HCT116 (cell line): ENCODE results near the gene LACRT. TPM values are rescaled to one million over a fixed set of nuclear protein-coding genes. Genes with fewer than 3 reads are reported as not detected.

Experiments
- ATAC-seq: fragments of 200-7000 bp; cut with Tn5 transposase; 2 replicates; pipeline ENCODE4 v1.9.1; 2020; ENCODE audit warnings: mild to moderate bottlenecking, moderate library complexity
- BruUV-seq: library from RNA; stranded (reverse); fragments of 400-500 nt; replicated peaks from 2 replicates; lab custom pipeline; 2021; lab: Mats Ljungman, UMichigan
- CTCF ChIA-PET: fragments of 300-600 bp; sonication (Branson Sonifier 250); formaldehyde crosslinking; loops from one replicate; lab custom pipeline; 2021; ENCODE audit warnings: antibody characterized with exemption; lab: Charles Lee
- POLR2A ChIA-PET: fragments of 300-600, 350-600 bp; sonication (Branson Sonifier 250); formaldehyde crosslinking; loops from one replicate; lab custom pipeline; 2021; ENCODE audit warnings: antibody characterized with exemption; lab: Charles Lee
- RAD21 ChIA-PET, 2 experiments: fragments of 300-600 bp; sonication (Branson Sonifier 250); formaldehyde crosslinking; loops; one replicate each; lab custom pipeline; 2023; ENCODE audit warnings: low total read pairs in 2 of 2; ENCODE audit not compliant: uncharacterized antibody in 2 of 2, unreplicated experiment in 2 of 2, low non-redundant PET in 1 of 2; lab: Charles Lee
- DNase-seq: peaks from one replicate; pipeline ENCODE4 v3.0.0-alpha.2; 2010; ENCODE audit warnings: low read depth, low spot score
- H2AFZ ChIP-seq: fragments of 200-600 bp; shearing (Covaris generic), sonication (generic); 2 replicates; pipeline ENCODE4 v1.6.1; 2017; ENCODE audit warnings: low read depth, mixed run types, mixed read lengths, antibody characterized with exemption, low read length; ENCODE audit not compliant: poor library complexity, severe bottlenecking
- H3K27ac ChIP-seq: 2 replicates; pipeline ENCODE4 v1.5.1; 2012; ENCODE audit warnings: low read depth, low read length
- H3K27me3 ChIP-seq: fragments of 200-600 bp; sonication (generic); 2 replicates; pipeline ENCODE4 v1.6.1; 2016; ENCODE audit warnings: mixed run types, low read length, mixed read lengths; ENCODE audit not compliant: insufficient read depth
- H3K36me3 ChIP-seq, 2 experiments: fragments of 200-500 bp in 1 of 2; fragments of 200-600 bp in 1 of 2; sonication (Bioruptor generic) in 1 of 2; sonication (generic) in 1 of 2; 2 replicates each; pipeline versions ENCODE4 v1.5.1 to v1.6.1; 2014 to 2016; ENCODE audit warnings: low read length in 2 of 2, inconsistent platforms in 1 of 2, mixed read lengths in 1 of 2, mixed run types in 1 of 2; ENCODE audit not compliant: insufficient read depth in 2 of 2, control insufficient read depth in 1 of 2
- H3K4me1 ChIP-seq, 2 experiments: fragments of 200-600 bp in 1 of 2; sonication (generic) in 1 of 2; 2 replicates each; pipeline versions ENCODE4 v1.5.1 to v1.6.1; 2012 to 2017; ENCODE audit warnings: low read length in 2 of 2, inconsistent platforms in 1 of 2, mild to moderate bottlenecking in 1 of 2, mixed read lengths in 1 of 2, mixed run types in 1 of 2, moderate library complexity in 1 of 2; ENCODE audit not compliant: insufficient read depth in 2 of 2, control insufficient read depth in 1 of 2
- H3K4me2 ChIP-seq: fragments of 200-600 bp; sonication (generic); 2 replicates; pipeline ENCODE4 v1.6.1; 2017; ENCODE audit warnings: mixed run types, low read length, mixed read lengths
- H3K4me3 ChIP-seq, 2 experiments: fragments of 200-600 bp in 1 of 2; sonication (generic) in 1 of 2; replicated peaks in 1 of 2; 2 replicates each; pipeline ENCODE4 v1.5.1; 2011 to 2016; ENCODE audit warnings: low read length in 2 of 2, control low read depth in 1 of 2, low read depth in 1 of 2, mild to moderate bottlenecking in 1 of 2, mixed read lengths in 1 of 2, mixed run types in 1 of 2
- H3K79me2 ChIP-seq: fragments of 200-600 bp; sonication (generic); 2 replicates; pipeline ENCODE4 v1.6.1; 2017; ENCODE audit warnings: mild to moderate bottlenecking, mixed run types, low read length, moderate library complexity, mixed read lengths; ENCODE audit not compliant: insufficient read depth
- H3K9ac ChIP-seq: fragments of 200-600 bp; sonication (generic); 2 replicates; pipeline ENCODE4 v1.6.1; 2016; ENCODE audit warnings: low read length, mixed read lengths
- H3K9me2 ChIP-seq: fragments of 200-600 bp; sonication (generic), shearing (Covaris generic); 2 replicates; pipeline ENCODE4 v1.6.1; 2017; ENCODE audit warnings: mixed run types, mild to moderate bottlenecking, moderate library complexity; ENCODE audit not compliant: insufficient read depth
- H3K9me3 ChIP-seq, 2 experiments: fragments of 200-500 bp in 1 of 2; fragments of 200-600 bp in 1 of 2; sonication (Bioruptor generic) in 1 of 2; sonication (generic) in 1 of 2; 2 replicates each; pipeline ENCODE4 v1.6.1; 2014 to 2017; ENCODE audit warnings: low read length in 2 of 2, mixed read lengths in 2 of 2, inconsistent platforms in 1 of 2, low read depth in 1 of 2, mild to moderate bottlenecking in 1 of 2, mixed run types in 1 of 2, moderate library complexity in 1 of 2; ENCODE audit not compliant: control insufficient read depth in 1 of 2, insufficient read depth in 1 of 2
- H4K20me1 ChIP-seq: fragments of 200-600 bp; sonication (generic), shearing (Covaris generic); 2 replicates; pipeline ENCODE4 v1.6.1; 2017; ENCODE audit warnings: mixed run types, mild to moderate bottlenecking, moderate library complexity; ENCODE audit not compliant: insufficient read depth
- MAX ChIP-seq: IDR thresholded peaks from 2 replicates; pipeline ENCODE4 v1.6.1; 2012
- RAD21 ChIP-seq: IDR thresholded peaks from 2 replicates; pipeline ENCODE4 v1.6.1; 2012; ENCODE audit warnings: low read depth, mild to moderate bottlenecking
- intact Hi-C: fragments of 100-400 bp; cut with micrococcal nuclease; formaldehyde crosslinking; loops from 2 replicates; pipeline ENCODE4 v1.10.0; 2022
- total RNA-seq: library from RNA; stranded (reverse); gene quantifications from one replicate; pipeline ENCODE4 v1.2.1, GENCODE V29; 2021; ENCODE audit not compliant: unreplicated experiment
- TF ChIP-seq, protein P1 (sequence below), 3 experiments: fragments of 200-600 bp in 1 of 3; sonication (generic) in 1 of 3; IDR thresholded peaks in 2 of 3; conservative IDR thresholded peaks in 1 of 3; 2 replicates each; pipeline ENCODE4 v1.5.1; 2012 to 2017; ENCODE audit warnings: low read depth in 2 of 3, low read length in 2 of 3, antibody characterized with exemption in 1 of 3, borderline replicate concordance in 1 of 3, control low read depth in 1 of 3, mild to moderate bottlenecking in 1 of 3, mixed read lengths in 1 of 3, mixed run types in 1 of 3, moderate library complexity in 1 of 3; ENCODE audit not compliant: insufficient read depth in 1 of 3

LACRT gene
- total RNA-seq, 1 experiment from 2014 or later = not detected

DNA sequence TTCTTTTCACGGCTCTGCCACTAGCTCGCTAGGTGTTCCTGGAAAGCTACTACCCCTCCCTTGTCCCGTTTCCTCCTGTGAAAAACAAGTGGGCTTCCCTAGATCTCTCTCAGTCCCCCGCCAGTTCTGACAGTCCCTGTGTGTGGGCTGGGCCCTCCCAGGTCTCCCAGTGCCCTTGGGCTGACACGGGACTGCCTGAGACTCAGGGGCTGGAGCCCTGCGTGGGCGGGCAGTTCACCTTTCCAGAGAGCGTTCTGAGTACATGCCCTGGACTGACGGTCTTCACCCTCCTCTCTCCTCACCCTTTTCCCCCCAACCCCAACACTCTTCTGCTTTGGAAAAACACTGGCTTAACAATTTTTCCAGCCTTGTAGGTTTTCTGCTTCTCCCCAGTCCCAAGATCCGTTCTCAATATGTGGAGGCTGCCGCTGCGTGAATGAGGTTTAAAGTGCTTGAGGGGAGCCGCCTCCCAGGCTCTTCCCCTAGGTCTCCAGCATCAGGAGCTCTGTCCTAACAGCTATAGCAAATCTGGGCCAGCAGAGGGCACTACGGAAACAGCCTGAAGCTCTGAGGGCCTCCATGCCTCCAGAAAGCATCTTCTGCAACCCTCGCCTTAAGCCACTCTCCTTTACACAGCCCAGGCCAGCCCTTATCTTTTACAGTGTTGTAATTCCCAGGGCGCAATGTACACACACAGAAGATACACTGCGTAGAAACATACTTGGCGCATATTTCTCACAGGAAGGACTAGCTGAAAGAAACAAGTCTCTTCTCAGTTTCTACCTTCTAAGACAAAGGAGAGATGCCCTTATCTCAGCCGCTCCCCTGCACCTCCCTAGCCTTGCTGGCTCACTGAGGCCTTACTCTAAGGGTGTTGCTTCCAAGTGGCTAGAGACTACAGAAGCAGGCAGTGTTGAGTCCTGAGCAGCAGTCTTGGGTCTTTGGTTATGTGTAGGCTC, 23.9 kb upstream of the LACRT start:
- RAD21 ChIA-PET = interaction anchor here in 1 of 2 experiments (0.9 kb wide), 1 partner anchor 62 kb away, joined by 3 read pairs; no protein-coding TSS in a partner anchor
- TF ChIP-seq RAD21 (peak; percentile 41; the same call in 1 of the 2 replicates), MAX (no peak)
- TF ChIP-seq, protein P1, sequence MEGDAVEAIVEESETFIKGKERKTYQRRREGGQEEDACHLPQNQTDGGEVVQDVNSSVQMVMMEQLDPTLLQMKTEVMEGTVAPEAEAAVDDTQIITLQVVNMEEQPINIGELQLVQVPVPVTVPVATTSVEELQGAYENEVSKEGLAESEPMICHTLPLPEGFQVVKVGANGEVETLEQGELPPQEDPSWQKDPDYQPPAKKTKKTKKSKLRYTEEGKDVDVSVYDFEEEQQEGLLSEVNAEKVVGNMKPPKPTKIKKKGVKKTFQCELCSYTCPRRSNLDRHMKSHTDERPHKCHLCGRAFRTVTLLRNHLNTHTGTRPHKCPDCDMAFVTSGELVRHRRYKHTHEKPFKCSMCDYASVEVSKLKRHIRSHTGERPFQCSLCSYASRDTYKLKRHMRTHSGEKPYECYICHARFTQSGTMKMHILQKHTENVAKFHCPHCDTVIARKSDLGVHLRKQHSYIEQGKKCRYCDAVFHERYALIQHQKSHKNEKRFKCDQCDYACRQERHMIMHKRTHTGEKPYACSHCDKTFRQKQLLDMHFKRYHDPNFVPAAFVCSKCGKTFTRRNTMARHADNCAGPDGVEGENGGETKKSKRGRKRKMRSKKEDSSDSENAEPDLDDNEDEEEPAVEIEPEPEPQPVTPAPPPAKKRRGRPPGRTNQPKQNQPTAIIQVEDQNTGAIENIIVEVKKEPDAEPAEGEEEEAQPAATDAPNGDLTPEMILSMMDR (IDR thresholded peaks at IDR 0.05 in 2 of 3, conservative IDR thresholded peaks at IDR 0.05 in 1 of 3; ENCODE audit: borderline replicate concordance in 1 of 3, insufficient read depth in 1 of 3, low read depth in 2 of 3, low read length in 2 of 3) = peak; percentile 44 to 88 (median 80); a peak in 5 of 6 replicates
- H4K20me1 ChIP-seq = no peaks in the 10 kb centered on the region
- no peaks in the 10 kb centered on the region for H3K79me2 ChIP-seq
- peak overlapping the region; percentile 13 for H2AFZ ChIP-seq
- CTCF ChIA-PET = interaction anchor here (0.6 to 2.7 kb wide), 26 partner anchors 9 to 131 kb away, joined by 3 to 23 read pairs (median 4); no protein-coding TSS in a partner anchor
- H3K27ac ChIP-seq = no peak overlapping the region
- no peaks in the 10 kb centered on the region for H3K27me3 ChIP-seq
- H3K4me1 ChIP-seq = peaks cover 0 to 8% of the 10 kb centered on the region in 2 experiments; a peak in 2 of 4 replicates
- peak; percentile 100 for ATAC-seq
- no peaks in the 10 kb centered on the region for H3K36me3 ChIP-seq
- no peaks in the 10 kb centered on the region for H3K9me2 ChIP-seq
- intact Hi-C loops = no loop called here
- DNase-seq = peak; percentile 60
- POLR2A ChIA-PET = interaction anchor here (1.0 kb wide), 1 partner anchor 1160 kb away, joined by 3 read pairs; the partner anchor contains the start of gene ORMDL2
- peak overlapping the region; percentile 32 for H3K4me2 ChIP-seq
- 0 out of 4 replicates have a peak overlapping the region, but pooled peaks of 1 of the 2 experiments have one; percentile 8 for H3K4me3 ChIP-seq
- no peak overlapping the region for H3K9ac ChIP-seq
- BruUV-seq = no TSS peak
- H3K9me3 ChIP-seq = no peaks in the 10 kb centered on the region
